ENCODE data around the gene TRIO.

Gene TRIO

GRCh38 chr5:14342306-14342705, 199.2 kb downstream of the TRIO start:
- in situ Hi-C loops (cut with MboI; ENCODE audit: low sequenced_read_pairs), result no loop called here

- in situ Hi-C loops (cut with MboI; ENCODE audit: low sequenced_read_pairs), result no loop called here
These were observed 200.2 kb downstream of the TRIO start for GRCh38 chr5:14343376-14343775.

GRCh38 chr5:14347522-14347921, 204.4 kb downstream of the TRIO start:
- in situ Hi-C loops (cut with MboI; ENCODE audit: low sequenced_read_pairs), result no loop called here

- in situ Hi-C loops (cut with MboI; ENCODE audit: low sequenced_read_pairs), result no loop called here
These were observed 205.0 kb downstream of the TRIO start for GRCh38 chr5:14348142-14348541.

- in situ Hi-C loops (cut with MboI; ENCODE audit: low sequenced_read_pairs), result no loop called here
These were observed 205.9 kb downstream of the TRIO start for GRCh38 chr5:14349029-14349428.

- in situ Hi-C loops (cut with MboI; ENCODE audit: low sequenced_read_pairs), result loop anchor here (25.0 kb wide), 2 partner anchors 286 to 661 kb away; no protein-coding TSS in a partner anchor
These were observed 208.0 kb downstream of the TRIO start for GRCh38 chr5:14351086-14351661.

GRCh38 chr5:14351845-14352712, 208.9 kb downstream of the TRIO start:
- in situ Hi-C loops (cut with MboI; ENCODE audit: low sequenced_read_pairs), result loop anchor here (25.0 kb wide), 2 partner anchors 285 to 660 kb away; no protein-coding TSS in a partner anchor

GRCh38 chr5:14353726-14354474, 210.8 kb downstream of the TRIO start:
- in situ Hi-C loops (cut with MboI; ENCODE audit: low sequenced_read_pairs), result loop anchor here (25.0 kb wide), 2 partner anchors 283 to 658 kb away; no protein-coding TSS in a partner anchor

- in situ Hi-C loops (cut with MboI; ENCODE audit: low sequenced_read_pairs), result loop anchor here (25.0 kb wide), 2 partner anchors 282 to 657 kb away; no protein-coding TSS in a partner anchor
These were observed 212.2 kb downstream of the TRIO start for GRCh38 chr5:14355391-14355790.

GRCh38 chr5:14356305-14356704, 213.2 kb downstream of the TRIO start:
- in situ Hi-C loops (cut with MboI; ENCODE audit: low sequenced_read_pairs), result loop anchor here (25.0 kb wide), 2 partner anchors 281 to 656 kb away; no protein-coding TSS in a partner anchor

GRCh38 chr5:14357441-14357840, 214.3 kb downstream of the TRIO start:
- in situ Hi-C loops (cut with MboI; ENCODE audit: low sequenced_read_pairs), result loop anchor here (25.0 kb wide), 2 partner anchors 280 to 655 kb away; no protein-coding TSS in a partner anchor

- in situ Hi-C loops (cut with MboI; ENCODE audit: low sequenced_read_pairs), result loop anchor here (25.0 kb wide), 2 partner anchors 279 to 654 kb away; no protein-coding TSS in a partner anchor
These were observed 214.7 kb downstream of the TRIO start for GRCh38 chr5:14357851-14358250.

GRCh38 chr5:14358536-14358935, 215.4 kb downstream of the TRIO start:
- in situ Hi-C loops (cut with MboI; ENCODE audit: low sequenced_read_pairs), result loop anchor here (25.0 kb wide), 2 partner anchors 279 to 654 kb away; no protein-coding TSS in a partner anchor

GRCh38 chr5:14359069-14360043, 216.2 kb downstream of the TRIO start:
- in situ Hi-C loops (cut with MboI; ENCODE audit: low sequenced_read_pairs), result loop anchor here (25.0 kb wide), 2 partner anchors 278 to 653 kb away; no protein-coding TSS in a partner anchor

GRCh38 chr5:14362491-14362890, 219.3 kb downstream of the TRIO start:
- in situ Hi-C loops (cut with MboI; ENCODE audit: low sequenced_read_pairs), result loop anchor here (25.0 kb wide), 2 partner anchors 275 to 650 kb away; no protein-coding TSS in a partner anchor

GRCh38 chr5:14364096-14364495, 221.0 kb downstream of the TRIO start:
- in situ Hi-C loops (cut with MboI; ENCODE audit: low sequenced_read_pairs), result loop anchor here (25.0 kb wide), 2 partner anchors 273 to 648 kb away; no protein-coding TSS in a partner anchor

- in situ Hi-C loops (cut with MboI; ENCODE audit: low sequenced_read_pairs), result loop anchor here (25.0 kb wide), 2 partner anchors 272 to 647 kb away; no protein-coding TSS in a partner anchor
These were observed 221.7 kb downstream of the TRIO start for GRCh38 chr5:14364576-14365472.

- in situ Hi-C loops (cut with MboI; ENCODE audit: low sequenced_read_pairs), result loop anchor here (25.0 kb wide), 2 partner anchors 271 to 646 kb away; no protein-coding TSS in a partner anchor
These were observed 222.8 kb downstream of the TRIO start for GRCh38 chr5:14365831-14366430.

Data from HL-60/S4 (cell line).